ENCODE results near the gene NT5DC1. TPM values are rescaled to one million over a fixed set of nuclear protein-coding genes. Genes with fewer than 3 reads are reported as not detected.

Gene NT5DC1
- total and polyA plus RNA-seq, 10 of the 15 experiments (the other 5 are each of a cell fraction or from before 2014, with no cell fraction given) = 40.8 to 140 (median 66.8) TPM

DNA sequence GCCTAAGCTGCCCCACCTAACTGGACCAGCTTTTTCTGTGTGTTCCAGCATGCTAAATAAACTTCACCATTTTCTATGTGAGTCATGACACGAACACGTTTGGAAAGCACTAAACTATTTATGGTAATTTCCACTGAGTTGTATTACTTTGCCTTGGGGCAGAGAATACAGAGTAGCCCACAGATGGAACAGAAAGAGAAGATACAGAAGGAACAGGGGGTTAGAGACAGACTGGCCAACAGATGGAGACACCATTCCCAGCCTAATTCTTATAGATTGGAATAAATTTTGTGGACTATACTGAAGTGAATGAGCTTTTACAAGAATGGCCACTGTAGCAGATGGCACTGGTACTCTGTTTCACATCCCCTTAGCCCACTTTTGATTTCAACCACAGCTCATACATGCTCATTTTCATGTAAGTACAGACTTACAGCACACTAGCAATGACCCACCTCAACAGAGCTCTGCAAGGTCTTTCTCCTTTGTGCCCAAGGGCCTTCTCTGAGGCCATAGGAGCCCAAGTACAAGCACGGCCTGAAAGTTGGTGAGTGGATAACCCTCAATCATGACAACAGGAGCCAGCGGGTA, 13.1 kb upstream of the NT5DC1 start (continued):
- TF ChIP-seq, protein P1, sequence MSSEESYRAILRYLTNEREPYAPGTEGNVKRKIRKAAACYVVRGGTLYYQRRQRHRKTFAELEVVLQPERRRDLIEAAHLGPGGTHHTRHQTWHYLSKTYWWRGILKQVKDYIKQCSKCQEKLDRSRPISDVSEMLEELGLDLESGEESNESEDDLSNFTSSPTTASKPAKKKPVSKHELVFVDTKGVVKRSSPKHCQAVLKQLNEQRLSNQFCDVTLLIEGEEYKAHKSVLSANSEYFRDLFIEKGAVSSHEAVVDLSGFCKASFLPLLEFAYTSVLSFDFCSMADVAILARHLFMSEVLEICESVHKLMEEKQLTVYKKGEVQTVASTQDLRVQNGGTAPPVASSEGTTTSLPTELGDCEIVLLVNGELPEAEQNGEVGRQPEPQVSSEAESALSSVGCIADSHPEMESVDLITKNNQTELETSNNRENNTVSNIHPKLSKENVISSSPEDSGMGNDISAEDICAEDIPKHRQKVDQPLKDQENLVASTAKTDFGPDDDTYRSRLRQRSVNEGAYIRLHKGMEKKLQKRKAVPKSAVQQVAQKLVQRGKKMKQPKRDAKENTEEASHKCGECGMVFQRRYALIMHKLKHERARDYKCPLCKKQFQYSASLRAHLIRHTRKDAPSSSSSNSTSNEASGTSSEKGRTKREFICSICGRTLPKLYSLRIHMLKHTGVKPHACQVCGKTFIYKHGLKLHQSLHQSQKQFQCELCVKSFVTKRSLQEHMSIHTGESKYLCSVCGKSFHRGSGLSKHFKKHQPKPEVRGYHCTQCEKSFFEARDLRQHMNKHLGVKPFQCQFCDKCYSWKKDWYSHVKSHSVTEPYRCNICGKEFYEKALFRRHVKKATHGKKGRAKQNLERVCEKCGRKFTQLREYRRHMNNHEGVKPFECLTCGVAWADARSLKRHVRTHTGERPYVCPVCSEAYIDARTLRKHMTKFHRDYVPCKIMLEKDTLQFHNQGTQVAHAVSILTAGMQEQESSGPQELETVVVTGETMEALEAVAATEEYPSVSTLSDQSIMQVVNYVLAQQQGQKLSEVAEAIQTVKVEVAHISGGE (CRISPR knock-in tag; IDR thresholded peaks at IDR 0.05) = no peak
- TF ChIP-seq IKZF2 (IDR thresholded peaks at IDR 0.05) = peak; percentile 69 to 72
- TF ChIP-seq MYC (IDR thresholded peaks at IDR 0.05; ENCODE audit: insufficient read depth, insufficient read length, insufficient replicate concordance, low read length, severe bottlenecking) = no peak
- TF ChIP-seq HDAC6 (IDR thresholded peaks at IDR 0.05; ENCODE audit: unreplicated experiment) = no peak
- peak; percentile 64; the same call in 1 of the 2 replicates for TF ChIP-seq EED (IDR thresholded peaks at IDR 0.05; ENCODE audit: low read depth)
- TF ChIP-seq SPI1 (IDR thresholded peaks at IDR 0.05; ENCODE audit: borderline replicate concordance, insufficient read depth, low read depth, low read length) = peak; percentile 96
- TF ChIP-seq MEF2A (IDR thresholded peaks at IDR 0.05; ENCODE audit: insufficient read depth, low read depth, low read length) = peak; percentile 81
- peak; percentile 69; the same call in 1 of the 2 replicates for TF ChIP-seq CBFB (IDR thresholded peaks at IDR 0.05; ENCODE audit: low read depth)
- TF ChIP-seq, protein P2, sequence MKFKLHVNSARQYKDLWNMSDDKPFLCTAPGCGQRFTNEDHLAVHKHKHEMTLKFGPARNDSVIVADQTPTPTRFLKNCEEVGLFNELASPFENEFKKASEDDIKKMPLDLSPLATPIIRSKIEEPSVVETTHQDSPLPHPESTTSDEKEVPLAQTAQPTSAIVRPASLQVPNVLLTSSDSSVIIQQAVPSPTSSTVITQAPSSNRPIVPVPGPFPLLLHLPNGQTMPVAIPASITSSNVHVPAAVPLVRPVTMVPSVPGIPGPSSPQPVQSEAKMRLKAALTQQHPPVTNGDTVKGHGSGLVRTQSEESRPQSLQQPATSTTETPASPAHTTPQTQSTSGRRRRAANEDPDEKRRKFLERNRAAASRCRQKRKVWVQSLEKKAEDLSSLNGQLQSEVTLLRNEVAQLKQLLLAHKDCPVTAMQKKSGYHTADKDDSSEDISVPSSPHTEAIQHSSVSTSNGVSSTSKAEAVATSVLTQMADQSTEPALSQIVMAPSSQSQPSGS (IDR thresholded peaks at IDR 0.05; ENCODE audit: low read length) = peak; percentile 69
- TF ChIP-seq MEF2B (IDR thresholded peaks at IDR 0.05; ENCODE audit: partially characterized antibody, poor library complexity, severe bottlenecking) = peak; percentile 79
- TF ChIP-seq IRF4 (IDR thresholded peaks at IDR 0.05; ENCODE audit: low read depth, low read length) = peak; percentile 95
- peak; percentile 28 for TF ChIP-seq SKIL (IDR thresholded peaks at IDR 0.05; ENCODE audit: low read depth, poor library complexity, severe bottlenecking)
- TF ChIP-seq POLR2AphosphoS2 (IDR thresholded peaks at IDR 0.05; ENCODE audit: low read depth, low read length) = no peak
- TF ChIP-seq JUND (IDR thresholded peaks at IDR 0.05; ENCODE audit: low read depth, low read length) = no peak
- peak; percentile 54; the same call in 1 of the 2 replicates for TF ChIP-seq STAT3 (IDR thresholded peaks at IDR 0.05; ENCODE audit: low read depth, low read length)

Measured in GM12878 (cell line).